K562 (cell line): ENCODE data around the gene XIRP2. TPM values are rescaled to one million over a fixed set of nuclear protein-coding genes. Genes with fewer than 3 reads are reported as not detected.

ENCODE experiments used
- ATAC-seq: fragments of 200-7000 bp; cut with Tn5 transposase; 3 replicates; pipeline ENCODE4 v1.9.1; 2020; ENCODE audit warnings: moderate library complexity
- BruUV-seq: library from RNA; stranded (reverse); fragments of 400-500 nt; replicated peaks from 2 replicates; lab custom pipeline; 2021; lab: Mats Ljungman, UMichigan
- CTCF ChIA-PET: fragments of 300-600 bp; formaldehyde crosslinking; extraction: SDS; loops from one replicate; lab custom pipeline; 2021; ENCODE audit warnings: low intra/inter-chr PET ratio; lab: Yijun Ruan, JAX
- POLR2A ChIA-PET: fragments of 300-600, 350-650 bp; sonication (Branson Sonifier 250); formaldehyde crosslinking; extraction: SDS; loops from one replicate; lab custom pipeline; 2021; ENCODE audit warnings: antibody characterized with exemption, inconsistent platforms; lab: Yijun Ruan, JAX
- DNase-seq, 4 experiments: peaks; one replicate each; pipeline versions ENCODE4 v3.0.0 to v3.0.0-alpha.2; 2011 to 2018; ENCODE audit warnings: low spot score in 3 of 4, mixed read lengths in 3 of 4; ENCODE audit errors: extremely low read depth in 1 of 4
- FAIRE-seq: peaks from 2 replicates; lab custom pipeline; 2011; peaks lifted over from hg19 to GRCh38; lab: Jason Lieb, UNC
- H2AFZ ChIP-seq: 2 replicates; pipeline ENCODE4 v1.6.0; 2011; ENCODE audit warnings: low read depth, low read length, control low read depth, inconsistent platforms
- H3K27ac ChIP-seq: fragments of 200-600 bp; 3 replicates; pipeline ENCODE4 v1.8.0; 2011; ENCODE audit warnings: low read depth, mild to moderate bottlenecking, control low read depth, inconsistent platforms, low read length, moderate library complexity, mixed read lengths; ENCODE audit errors: extremely low read depth
- H3K27me3 ChIP-seq, 2 experiments: fragments of 300-600 bp in 1 of 2; 2 replicates in 1 of 2; 3 replicates in 1 of 2; pipeline versions ENCODE4 v1.6.0 to v1.8.0; 2011; ENCODE audit warnings: inconsistent platforms in 2 of 2, low read length in 2 of 2, mild to moderate bottlenecking in 1 of 2, mixed read lengths in 1 of 2, moderate library complexity in 1 of 2; ENCODE audit not compliant: control insufficient read depth in 2 of 2, insufficient read depth in 2 of 2
- H3K36me3 ChIP-seq: fragments of 300-600 bp; 3 replicates; pipeline ENCODE4 v1.8.0; 2011; ENCODE audit warnings: mild to moderate bottlenecking, low read length, inconsistent platforms; ENCODE audit not compliant: control insufficient read depth, insufficient read depth
- H3K4me1 ChIP-seq, 2 experiments: fragments of 200-600 bp in 1 of 2; replicated peaks in 1 of 2; 2 replicates in 1 of 2; 3 replicates in 1 of 2; pipeline versions ENCODE4 v1.5.1 to v1.8.0; 2011; ENCODE audit warnings: inconsistent platforms in 2 of 2, low read length in 2 of 2, mild to moderate bottlenecking in 1 of 2, mixed read lengths in 1 of 2, moderate library complexity in 1 of 2; ENCODE audit not compliant: control insufficient read depth in 2 of 2, insufficient read depth in 2 of 2
- H3K4me2 ChIP-seq: 2 replicates; pipeline ENCODE4 v1.6.1; 2011; ENCODE audit warnings: low read length, control low read depth, inconsistent platforms, mixed read lengths; ENCODE audit not compliant: insufficient read depth
- H3K4me3 ChIP-seq: fragments of 200-600 bp; sonication (generic), shearing (Covaris generic); 2 replicates; pipeline ENCODE4 v1.5.1; 2016; ENCODE audit warnings: control low read depth, inconsistent platforms
- H3K79me2 ChIP-seq: fragments of 200-600 bp; 3 replicates; pipeline ENCODE4 v1.8.0; 2011; ENCODE audit warnings: low read length, inconsistent platforms; ENCODE audit not compliant: control insufficient read depth, insufficient read depth
- H3K9ac ChIP-seq, 2 experiments: 2 replicates each; pipeline versions ENCODE4 v1.6.0 to v1.6.1; 2011; ENCODE audit warnings: low read depth in 2 of 2, low read length in 2 of 2, control low read depth in 1 of 2, inconsistent platforms in 1 of 2, mild to moderate bottlenecking in 1 of 2, mixed read lengths in 1 of 2; ENCODE audit not compliant: insufficient read depth in 1 of 2
- H3K9me1 ChIP-seq: one replicate; pipeline ENCODE4 v1.6.0; 2011; ENCODE audit warnings: inconsistent platforms, mild to moderate bottlenecking, low read length, moderate library complexity; ENCODE audit not compliant: control insufficient read depth, insufficient read depth
- H3K9me3 ChIP-seq: replicated peaks from 2 replicates; pipeline ENCODE4 v1.5.1; 2011; ENCODE audit warnings: low read depth, low read length, inconsistent platforms; ENCODE audit not compliant: control insufficient read depth, insufficient read depth
- H4K20me1 ChIP-seq: replicated peaks from 2 replicates; pipeline ENCODE4 v1.6.1; 2011; ENCODE audit warnings: low read length, inconsistent platforms, mixed read lengths; ENCODE audit not compliant: control insufficient read depth, insufficient read depth
- CBFB ChIP-seq: sonication (generic); formaldehyde crosslinking; IDR thresholded peaks from 2 replicates; pipeline ENCODE4 v1.4.0; 2020; ENCODE audit warnings: mild to moderate bottlenecking, missing genetic modification reagents
- EP400 ChIP-seq: fragments of 450-650 bp; IDR thresholded peaks from 2 replicates; pipeline ENCODE4 v1.6.1; 2017; ENCODE audit warnings: antibody characterized with exemption, mild to moderate bottlenecking, moderate library complexity
- HDAC8 ChIP-seq: fragments of 450-650 bp; IDR thresholded peaks from 2 replicates; pipeline ENCODE4 v1.6.1; 2016; ENCODE audit warnings: mild to moderate bottlenecking, missing genetic modification characterization, moderate library complexity, missing compliant biosample characterization
- JUNB ChIP-seq: fragments of 450-650 bp; formaldehyde crosslinking; conservative IDR thresholded peaks from 2 replicates; pipeline ENCODE4 v1.4.0; 2020; ENCODE audit warnings: mild to moderate bottlenecking
- POU5F1 ChIP-seq: fragments of 150-350 bp; IDR thresholded peaks from 2 replicates; pipeline ENCODE4 v1.6.1; 2014; ENCODE audit warnings: borderline replicate concordance, low read length, low read depth, mild to moderate bottlenecking; ENCODE audit not compliant: partially characterized antibody
- TAF7 ChIP-seq: fragments of 450-650 bp; IDR thresholded peaks from 2 replicates; pipeline ENCODE4 v1.6.1; 2016; ENCODE audit warnings: missing genetic modification characterization, missing compliant biosample characterization
- TEAD2 ChIP-seq: fragments of 450-650 bp; IDR thresholded peaks from 2 replicates; pipeline ENCODE4 v1.6.1; 2016; ENCODE audit warnings: missing genetic modification characterization, control low read depth, missing compliant biosample characterization
- THRAP3 ChIP-seq: fragments of 450-650 bp; IDR thresholded peaks from 2 replicates; pipeline ENCODE4 v1.6.1; 2016; ENCODE audit warnings: mild to moderate bottlenecking, inconsistent platforms, borderline replicate concordance
- TRIM24 ChIP-seq, 2 experiments: fragments of 450-650 bp; IDR thresholded peaks; 2 replicates each; pipeline ENCODE4 v1.6.1; 2016
- ZNF143 ChIP-seq: sonication (generic); formaldehyde crosslinking; IDR thresholded peaks from 2 replicates; pipeline ENCODE4 v1.9.0; 2022; ENCODE audit warnings: mild to moderate bottlenecking, missing genetic modification reagents
- ZNF584 ChIP-seq: fragments of 200-800 bp; sonication (Bioruptor generic); IDR thresholded peaks from 2 replicates; pipeline ENCODE4 v1.6.1; 2016; ENCODE audit warnings: low read depth, mild to moderate bottlenecking, missing genetic modification characterization, missing compliant biosample characterization
- in situ Hi-C: fragments of 300-500 bp; cut with MboI; formaldehyde crosslinking; loops from 4 replicates; pipeline ENCODE4 v1.15.0; 2018; ENCODE audit warnings: inconsistent platforms, mixed read lengths
- intact Hi-C: fragments of 100-400 bp; cut with micrococcal nuclease; formaldehyde crosslinking; loops from 2 replicates; pipeline ENCODE4 v1.14.2; 2022
- polyA plus RNA-seq, 8 experiments: library from polyadenylated mRNA; depleted of rRNA in 4 of 8; stranded (reverse) in 5 of 8; unstranded in 3 of 8; fragments of >200 nt; fragmentation: Nextera tagmentation in 2 of 8; fragmentation: Illumina TruSeq in 1 of 8; extraction: Ambion mirVana in 2 of 8; extraction: Trizol in 1 of 8; gene quantifications; 2 replicates each; pipeline versions ENCODE4 v1.2.1 to v1.2.3, GENCODE V29; 2011 to 2014; ENCODE audit warnings: inconsistent platforms in 1 of 8, missing spikeins in 1 of 8
- total RNA-seq, 7 experiments: library from RNA; depleted of rRNA in 6 of 7; stranded (reverse); fragments of >200 nt in 6 of 7; fragmentation: Illumina TruSeq in 2 of 7; extraction: Trizol in 2 of 7; gene quantifications; 2 replicates each; pipeline versions ENCODE4 v1.2.1 to v1.2.3, GENCODE V29; 2011 to 2021; ENCODE audit warnings: low replicate concordance in 1 of 7
- TF ChIP-seq, protein P1 (sequence below): sonication (generic); formaldehyde crosslinking; IDR thresholded peaks from 2 replicates; pipeline ENCODE4 v1.8.1; 2023; ENCODE audit warnings: mild to moderate bottlenecking, missing genetic modification reagents
- TF ChIP-seq, protein P2 (sequence below): fragments of 250-450 bp; sonication (Bioruptor Pico); IDR thresholded peaks from 2 replicates; pipeline ENCODE4 v1.8.0; 2022; ENCODE audit warnings: moderate library complexity, mild to moderate bottlenecking, inconsistent platforms
- TF ChIP-seq, protein P3 (sequence below): sonication (generic); IDR thresholded peaks from 2 replicates; pipeline ENCODE4 v1.6.1; 2016
- TF ChIP-seq, protein P4 (sequence below): IDR thresholded peaks from 2 replicates; pipeline ENCODE4 v1.6.1; 2016; ENCODE audit warnings: missing genetic modification characterization, missing compliant biosample characterization
- TF ChIP-seq, protein P5 (sequence below): fragments of 250-450 bp; sonication (Bioruptor Pico); IDR thresholded peaks from 2 replicates; pipeline ENCODE4 v1.5.0; 2022; ENCODE audit warnings: mild to moderate bottlenecking

The XIRP2 gene
- total and polyA plus RNA-seq, 9 of the 15 experiments (the other 6 are each of a cell fraction or from before 2014, with no cell fraction given), result 0.04 to 0.10 (median 0.04) TPM; not detected in 2

DNA sequence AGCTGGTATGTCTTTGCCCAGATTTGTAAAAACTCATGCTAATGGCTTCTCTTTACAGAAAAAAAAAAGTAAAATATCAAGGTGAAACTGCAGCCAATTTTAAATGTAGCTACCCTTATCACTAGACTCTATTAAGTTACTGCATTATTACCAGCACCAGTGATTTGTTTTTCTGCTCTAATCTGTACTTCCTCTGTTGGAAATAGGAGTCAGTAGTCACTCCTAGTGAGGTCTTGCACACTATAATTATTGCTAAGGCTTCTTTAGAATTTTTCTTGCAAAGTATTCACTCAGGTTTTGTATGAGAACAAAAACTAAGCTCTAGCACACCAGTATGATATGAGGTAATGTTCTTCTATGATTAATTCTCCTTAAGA lies 215.5 kb downstream of the XIRP2 start:
- no peak overlapping the region for H2AFZ ChIP-seq
- intact Hi-C loops (no loop called here), in situ Hi-C loops (no loop called here)
- no peak overlapping the region for H3K4me3 ChIP-seq
- ChIA-PET POLR2A (no interaction called here), CTCF (no interaction called here)
- BruUV-seq, result no TSS peak
- no peaks in the 10 kb centered on the region for H3K27me3 ChIP-seq
- peaks cover 2% of the 10 kb centered on the region for H3K9me3 ChIP-seq
- no peaks in the 10 kb centered on the region for H3K4me1 ChIP-seq
- ATAC-seq (no peak), DNase-seq (no peak), FAIRE-seq (no peak)
- H3K9me1 ChIP-seq, result no peaks in the 10 kb centered on the region
- no peaks in the 10 kb centered on the region for H4K20me1 ChIP-seq
- H3K79me2 ChIP-seq, result no peaks in the 10 kb centered on the region
- no peaks in the 10 kb centered on the region for H3K36me3 ChIP-seq
- no peak overlapping the region for H3K9ac ChIP-seq
- H3K4me2 ChIP-seq, result no peak overlapping the region
- H3K27ac ChIP-seq, result no peak overlapping the region
- TF ChIP-seq, protein P1, sequence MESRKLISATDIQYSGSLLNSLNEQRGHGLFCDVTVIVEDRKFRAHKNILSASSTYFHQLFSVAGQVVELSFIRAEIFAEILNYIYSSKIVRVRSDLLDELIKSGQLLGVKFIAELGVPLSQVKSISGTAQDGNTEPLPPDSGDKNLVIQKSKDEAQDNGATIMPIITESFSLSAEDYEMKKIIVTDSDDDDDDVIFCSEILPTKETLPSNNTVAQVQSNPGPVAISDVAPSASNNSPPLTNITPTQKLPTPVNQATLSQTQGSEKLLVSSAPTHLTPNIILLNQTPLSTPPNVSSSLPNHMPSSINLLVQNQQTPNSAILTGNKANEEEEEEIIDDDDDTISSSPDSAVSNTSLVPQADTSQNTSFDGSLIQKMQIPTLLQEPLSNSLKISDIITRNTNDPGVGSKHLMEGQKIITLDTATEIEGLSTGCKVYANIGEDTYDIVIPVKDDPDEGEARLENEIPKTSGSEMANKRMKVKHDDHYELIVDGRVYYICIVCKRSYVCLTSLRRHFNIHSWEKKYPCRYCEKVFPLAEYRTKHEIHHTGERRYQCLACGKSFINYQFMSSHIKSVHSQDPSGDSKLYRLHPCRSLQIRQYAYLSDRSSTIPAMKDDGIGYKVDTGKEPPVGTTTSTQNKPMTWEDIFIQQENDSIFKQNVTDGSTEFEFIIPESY (CRISPR knock-in tag), result no peak
- no peak for TF ChIP-seq TAF7 (tag)
- TF ChIP-seq, protein P2, sequence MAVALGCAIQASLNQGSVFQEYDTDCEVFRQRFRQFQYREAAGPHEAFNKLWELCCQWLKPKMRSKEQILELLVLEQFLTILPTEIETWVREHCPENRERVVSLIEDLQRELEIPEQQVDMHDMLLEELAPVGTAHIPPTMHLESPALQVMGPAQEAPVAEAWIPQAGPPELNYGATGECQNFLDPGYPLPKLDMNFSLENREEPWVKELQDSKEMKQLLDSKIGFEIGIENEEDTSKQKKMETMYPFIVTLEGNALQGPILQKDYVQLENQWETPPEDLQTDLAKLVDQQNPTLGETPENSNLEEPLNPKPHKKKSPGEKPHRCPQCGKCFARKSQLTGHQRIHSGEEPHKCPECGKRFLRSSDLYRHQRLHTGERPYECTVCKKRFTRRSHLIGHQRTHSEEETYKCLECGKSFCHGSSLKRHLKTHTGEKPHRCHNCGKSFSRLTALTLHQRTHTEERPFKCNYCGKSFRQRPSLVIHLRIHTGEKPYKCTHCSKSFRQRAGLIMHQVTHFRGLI, result no peak
- no peak for TF ChIP-seq HDAC8 (tag)
- TF ChIP-seq CBFB (CRISPR knock-in tag), result no peak
- TF ChIP-seq, protein P3, sequence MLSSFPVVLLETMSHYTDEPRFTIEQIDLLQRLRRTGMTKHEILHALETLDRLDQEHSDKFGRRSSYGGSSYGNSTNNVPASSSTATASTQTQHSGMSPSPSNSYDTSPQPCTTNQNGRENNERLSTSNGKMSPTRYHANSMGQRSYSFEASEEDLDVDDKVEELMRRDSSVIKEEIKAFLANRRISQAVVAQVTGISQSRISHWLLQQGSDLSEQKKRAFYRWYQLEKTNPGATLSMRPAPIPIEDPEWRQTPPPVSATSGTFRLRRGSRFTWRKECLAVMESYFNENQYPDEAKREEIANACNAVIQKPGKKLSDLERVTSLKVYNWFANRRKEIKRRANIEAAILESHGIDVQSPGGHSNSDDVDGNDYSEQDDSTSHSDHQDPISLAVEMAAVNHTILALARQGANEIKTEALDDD, result no peak
- TF ChIP-seq ZNF584, result no peak
- no peak for TF ChIP-seq EP400
- no peak for TF ChIP-seq TEAD2 (tag)
- no peak for TF ChIP-seq POU5F1
- TF ChIP-seq TRIM24 (IDR thresholded peaks at IDR 0.05), result no peak
- TF ChIP-seq THRAP3, result no peak
- TF ChIP-seq, protein P4, sequence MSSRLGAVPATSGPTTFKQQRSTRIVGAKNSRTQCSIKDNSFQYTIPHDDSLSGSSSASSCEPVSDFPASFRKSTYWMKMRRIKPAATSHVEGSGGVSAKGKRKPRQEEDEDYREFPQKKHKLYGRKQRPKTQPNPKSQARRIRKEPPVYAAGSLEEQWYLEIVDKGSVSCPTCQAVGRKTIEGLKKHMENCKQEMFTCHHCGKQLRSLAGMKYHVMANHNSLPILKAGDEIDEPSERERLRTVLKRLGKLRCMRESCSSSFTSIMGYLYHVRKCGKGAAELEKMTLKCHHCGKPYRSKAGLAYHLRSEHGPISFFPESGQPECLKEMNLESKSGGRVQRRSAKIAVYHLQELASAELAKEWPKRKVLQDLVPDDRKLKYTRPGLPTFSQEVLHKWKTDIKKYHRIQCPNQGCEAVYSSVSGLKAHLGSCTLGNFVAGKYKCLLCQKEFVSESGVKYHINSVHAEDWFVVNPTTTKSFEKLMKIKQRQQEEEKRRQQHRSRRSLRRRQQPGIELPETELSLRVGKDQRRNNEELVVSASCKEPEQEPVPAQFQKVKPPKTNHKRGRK (tag), result no peak
- TF ChIP-seq, protein P5, sequence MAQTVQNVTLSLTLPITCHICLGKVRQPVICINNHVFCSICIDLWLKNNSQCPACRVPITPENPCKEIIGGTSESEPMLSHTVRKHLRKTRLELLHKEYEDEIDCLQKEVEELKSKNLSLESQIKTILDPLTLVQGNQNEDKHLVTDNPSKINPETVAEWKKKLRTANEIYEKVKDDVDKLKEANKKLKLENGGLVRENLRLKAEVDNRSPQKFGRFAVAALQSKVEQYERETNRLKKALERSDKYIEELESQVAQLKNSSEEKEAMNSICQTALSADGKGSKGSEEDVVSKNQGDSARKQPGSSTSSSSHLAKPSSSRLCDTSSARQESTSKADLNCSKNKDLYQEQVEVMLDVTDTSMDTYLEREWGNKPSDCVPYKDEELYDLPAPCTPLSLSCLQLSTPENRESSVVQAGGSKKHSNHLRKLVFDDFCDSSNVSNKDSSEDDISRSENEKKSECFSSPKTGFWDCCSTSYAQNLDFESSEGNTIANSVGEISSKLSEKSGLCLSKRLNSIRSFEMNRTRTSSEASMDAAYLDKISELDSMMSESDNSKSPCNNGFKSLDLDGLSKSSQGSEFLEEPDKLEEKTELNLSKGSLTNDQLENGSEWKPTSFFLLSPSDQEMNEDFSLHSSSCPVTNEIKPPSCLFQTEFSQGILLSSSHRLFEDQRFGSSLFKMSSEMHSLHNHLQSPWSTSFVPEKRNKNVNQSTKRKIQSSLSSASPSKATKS (CRISPR knock-in tag), result no peak
- no peak for TF ChIP-seq JUNB (CRISPR knock-in tag)
- no peak for TF ChIP-seq ZNF143 (CRISPR knock-in tag)
